Activated CD8-positive, alpha-beta memory T cell treated with anti-CD3 and anti-CD28 coated beads, Interleukin-2, amount 50 U/mL, for 24 hours (primary cell): ENCODE results near the gene SNX10.

Source experiments
- DNase-seq: peaks from one replicate; pipeline ENCODE4 v3.0.0-alpha.2; 2020; ENCODE audit errors: extremely low read depth

The SNX10 gene

DNA sequence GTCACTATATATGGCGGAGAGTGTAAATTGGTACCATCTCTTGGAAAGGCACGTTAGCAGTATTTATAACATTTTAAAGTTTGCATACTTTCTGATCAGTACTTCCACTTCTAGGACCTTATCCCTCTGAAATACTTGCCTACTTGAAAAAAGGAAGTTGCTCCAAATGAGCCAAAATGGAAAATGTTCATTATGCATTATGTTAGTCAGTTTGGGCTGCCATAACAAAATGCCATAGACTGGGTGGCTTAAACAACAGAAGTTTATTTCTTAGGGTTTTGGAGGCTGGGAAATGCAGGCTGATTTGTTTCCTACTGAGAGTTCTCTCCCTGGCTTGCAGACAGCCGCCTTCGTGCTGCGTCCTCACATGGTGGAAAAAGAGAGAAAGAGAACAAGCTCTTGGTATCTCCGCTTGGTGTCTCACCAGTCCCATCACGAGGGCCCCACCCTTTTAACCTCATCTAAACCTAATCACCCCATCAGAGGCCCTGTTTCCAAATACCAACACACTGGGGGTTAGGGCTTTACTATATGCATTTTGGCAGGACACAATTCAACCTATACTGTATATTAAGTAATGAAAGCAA, 6.9 kb downstream of the SNX10 start:
- DNase-seq, result no peak

DNA sequence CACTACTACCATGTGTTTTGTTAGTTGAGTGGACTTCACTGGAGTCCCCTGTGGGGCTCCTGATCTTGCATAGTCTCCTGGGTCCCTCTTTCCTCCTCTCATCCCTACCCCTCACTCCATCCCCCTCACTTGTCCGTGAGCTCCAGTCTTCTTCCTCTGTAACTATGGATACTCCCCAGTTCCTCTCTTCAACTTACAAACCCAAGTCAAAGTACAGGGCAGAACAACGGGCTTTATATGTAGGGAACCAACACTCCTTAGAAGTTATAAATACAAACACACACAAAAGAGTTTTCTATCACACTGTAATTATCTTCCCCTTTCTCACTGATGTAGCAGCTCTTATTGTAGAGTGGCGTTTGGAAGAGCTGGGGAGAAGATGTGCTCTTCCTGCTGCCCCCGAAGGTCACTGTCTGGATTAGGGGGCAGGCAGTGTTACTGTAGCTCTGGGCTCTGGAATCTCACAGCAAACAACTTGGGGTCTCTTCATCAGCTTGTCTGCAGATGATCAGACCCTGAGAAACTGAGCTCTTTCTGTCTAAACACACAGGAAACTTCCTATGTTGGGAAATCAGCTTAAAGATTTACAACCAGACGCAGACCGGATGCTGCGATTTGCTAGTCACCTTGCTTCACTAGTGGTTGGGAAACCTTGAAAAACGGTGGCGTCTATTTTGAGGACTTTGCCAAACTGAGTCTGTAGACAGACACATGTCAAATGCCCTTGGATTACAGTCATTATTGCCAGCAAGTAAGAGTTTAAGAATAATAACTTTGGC, 13.6 kb downstream of the SNX10 start:
- DNase-seq, result no peak

DNA sequence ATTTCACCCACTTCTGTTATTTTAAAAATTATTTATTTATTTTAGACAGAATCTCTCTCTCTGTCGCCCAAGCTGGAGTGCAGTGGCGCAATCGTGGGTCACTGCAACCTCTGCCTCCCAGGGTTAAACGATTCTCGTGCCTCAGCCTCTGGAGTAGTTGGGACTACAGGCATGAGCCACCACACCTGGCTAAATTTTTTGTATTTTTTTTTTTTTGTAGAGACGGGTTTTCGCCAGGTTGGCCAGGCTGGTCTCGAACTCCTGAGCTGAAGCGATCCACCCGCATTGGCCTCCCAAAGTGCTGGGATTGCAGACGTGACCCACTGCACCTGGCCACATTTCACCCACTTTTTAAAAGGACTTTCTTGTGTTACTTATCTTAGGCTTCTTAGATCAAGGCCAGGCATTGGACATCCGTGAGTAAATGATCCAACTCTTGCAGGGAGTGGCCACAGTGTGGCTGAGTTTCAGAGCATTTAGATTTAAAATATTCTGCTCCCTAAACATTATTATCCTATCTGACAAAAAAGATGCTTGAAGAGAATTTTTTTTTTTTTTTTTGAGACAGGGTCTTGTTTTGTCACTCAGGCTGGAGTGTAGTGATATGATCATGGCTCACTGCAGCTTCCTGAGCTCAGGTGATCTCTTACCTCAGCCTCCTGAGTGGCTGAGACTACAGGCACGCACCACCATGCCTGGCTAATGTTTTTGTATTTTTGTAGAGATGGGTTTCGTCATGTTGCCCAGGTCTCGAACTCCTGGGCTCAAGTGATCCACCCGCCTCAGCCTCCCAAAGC, 14.4 kb downstream of the SNX10 start:
- DNase-seq, result no peak

DNA sequence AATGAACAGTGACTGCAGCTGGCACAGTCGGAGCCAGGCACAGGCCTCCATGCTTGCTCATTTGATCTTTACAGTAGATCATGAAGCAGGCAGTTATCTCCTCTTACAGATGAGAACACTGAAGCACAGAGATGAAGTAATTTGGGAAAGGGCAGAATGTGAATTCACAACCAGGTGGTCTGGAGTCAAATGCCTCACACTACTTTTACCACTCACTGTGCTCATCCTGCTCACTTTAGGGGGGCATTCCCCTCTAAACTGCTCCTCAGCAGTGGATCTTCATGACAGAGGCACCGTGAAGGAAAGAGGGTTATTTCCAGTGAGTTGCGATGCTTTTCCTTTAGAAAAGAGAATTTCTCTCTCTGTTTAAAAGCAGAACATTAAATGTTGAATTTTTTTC, 15.1 kb downstream of the SNX10 start:
- DNase-seq, result no peak

DNA sequence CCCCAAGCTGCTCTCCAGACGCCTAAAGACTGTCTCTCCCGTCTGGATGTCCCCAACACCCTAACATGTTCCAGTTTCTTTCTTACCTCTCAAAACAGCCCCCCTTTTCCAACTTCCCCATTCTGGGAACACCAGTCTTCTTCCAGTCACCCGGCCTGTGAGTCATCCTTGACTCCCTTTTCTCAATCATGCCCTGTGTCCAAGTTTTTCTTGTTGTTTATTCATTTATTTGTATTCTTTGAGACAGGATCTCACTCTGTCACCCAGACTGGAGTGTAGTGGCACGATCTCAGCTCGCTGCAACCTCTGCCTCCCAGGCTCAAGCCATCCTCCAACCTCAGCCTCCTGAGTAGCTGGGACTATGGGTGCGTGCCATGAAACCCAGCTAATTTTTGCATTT, 15.6 kb downstream of the SNX10 start:
- no peak for DNase-seq

DNA sequence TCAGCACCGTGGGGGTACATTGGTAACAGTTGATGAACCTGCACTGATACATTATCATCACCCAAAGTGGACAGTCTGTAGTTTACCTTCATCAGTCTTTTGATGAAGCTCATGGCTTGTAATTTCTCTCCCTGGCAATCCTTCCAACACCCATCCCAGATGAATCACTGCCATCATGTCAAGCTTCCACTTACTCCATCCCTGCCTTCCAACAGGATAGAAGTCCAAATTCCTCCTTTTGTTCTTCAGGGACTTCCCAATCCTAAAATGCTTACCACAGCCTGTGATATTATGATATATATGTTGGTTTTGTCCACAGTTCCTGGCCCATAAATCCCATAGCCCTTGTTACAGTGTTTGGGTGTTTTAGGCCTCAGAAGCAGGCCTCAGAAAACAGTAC, 16.1 kb downstream of the SNX10 start:
- DNase-seq, result no peak

DNA sequence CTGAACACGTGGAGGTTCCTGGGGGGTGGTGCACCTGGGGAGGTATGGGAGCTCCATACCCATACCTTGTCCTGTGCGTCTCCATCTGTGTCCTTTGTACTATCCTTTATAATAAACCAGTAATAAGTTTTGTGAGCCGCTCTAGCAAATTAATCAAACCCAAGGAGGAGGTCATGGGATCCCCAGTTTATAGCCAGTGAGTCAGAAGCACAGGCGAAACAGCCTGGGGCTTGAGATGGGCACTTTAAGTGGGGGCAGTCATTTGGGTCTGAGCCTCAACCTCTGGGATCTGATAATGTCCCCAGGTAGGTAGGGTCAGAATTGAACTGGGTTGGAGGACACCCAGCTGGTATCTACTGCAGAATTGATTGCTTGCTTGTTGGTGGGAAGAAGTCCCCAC, 16.9 kb downstream of the SNX10 start:
- no peak for DNase-seq

DNA sequence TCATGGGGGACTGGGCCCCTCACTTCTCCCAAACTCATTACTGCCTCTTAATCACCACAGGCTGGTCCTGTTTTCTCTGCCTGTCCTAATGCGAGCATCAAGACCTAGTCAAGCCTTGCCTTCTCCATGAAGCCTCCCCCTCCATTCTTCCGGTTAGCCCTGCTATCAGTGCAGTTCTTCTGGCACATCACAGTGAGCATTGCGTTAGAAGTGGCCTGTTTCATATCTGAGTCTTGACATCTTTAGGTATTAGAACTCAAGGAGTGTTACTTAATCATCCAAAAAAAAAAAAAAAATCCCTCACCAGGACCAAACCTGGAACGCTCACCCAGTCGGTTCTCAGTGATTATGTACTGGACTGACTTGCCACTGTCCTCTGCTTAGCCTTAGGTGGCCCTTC, 17.4 kb downstream of the SNX10 start:
- DNase-seq, result no peak

DNA sequence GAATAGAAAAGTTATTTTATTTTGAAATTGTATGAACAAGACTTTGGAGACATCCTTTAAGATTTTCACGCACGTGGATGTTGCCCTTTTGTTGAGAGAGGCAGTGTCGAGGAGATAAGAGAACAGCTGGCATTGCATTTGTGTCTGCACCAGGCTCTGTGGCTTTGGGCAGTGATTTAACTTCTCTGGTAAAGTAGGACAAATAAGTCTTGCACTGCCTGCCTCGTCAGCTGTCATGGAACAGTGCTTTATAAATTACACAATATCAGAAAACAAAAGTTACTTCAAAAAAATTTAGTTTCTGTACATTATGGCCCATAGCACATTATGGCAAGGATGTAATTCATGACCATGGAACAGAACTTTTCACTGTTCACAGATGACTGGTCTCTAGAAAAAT, 20.1 kb downstream of the SNX10 start:
- no peak for DNase-seq

DNA sequence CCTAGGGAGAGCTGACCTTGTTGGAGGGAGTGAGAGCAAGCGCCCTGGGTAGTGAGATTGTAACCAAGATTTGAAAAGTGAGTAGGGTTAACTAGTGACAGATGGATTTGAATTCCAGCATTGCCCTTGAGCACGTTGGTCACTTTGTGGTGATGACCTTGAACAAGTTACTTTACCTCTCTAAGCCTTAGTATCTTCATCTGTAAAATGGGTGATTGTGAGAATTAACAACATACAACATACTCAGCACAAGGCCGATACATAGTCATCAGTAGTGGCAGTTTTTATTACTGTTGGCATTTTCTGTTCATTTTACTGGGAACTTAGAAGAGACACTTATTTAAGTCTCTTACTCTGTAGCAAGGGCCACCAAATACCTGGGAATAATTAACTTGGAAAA, 25.5 kb downstream of the SNX10 start:
- no peak for DNase-seq

DNA sequence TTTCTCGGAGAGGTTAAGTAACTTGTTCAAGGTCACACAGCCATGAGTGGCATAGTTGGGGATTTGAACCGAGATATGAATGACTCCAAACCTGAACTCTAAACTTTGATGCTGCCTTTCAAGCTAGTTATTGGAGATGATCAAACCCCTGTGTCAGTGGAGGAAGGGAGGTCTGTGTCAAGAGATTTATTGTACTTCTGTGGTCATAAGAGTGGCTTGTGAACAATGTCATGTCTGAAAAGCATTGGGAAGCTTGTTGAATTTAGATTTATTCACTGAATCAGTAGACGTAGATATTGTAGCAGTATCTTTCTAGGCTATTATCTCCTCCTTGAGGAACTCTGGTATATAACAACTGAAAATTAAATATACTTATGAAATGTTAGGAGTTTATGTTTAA, 27.3 kb downstream of the SNX10 start:
- DNase-seq, result no peak

DNA sequence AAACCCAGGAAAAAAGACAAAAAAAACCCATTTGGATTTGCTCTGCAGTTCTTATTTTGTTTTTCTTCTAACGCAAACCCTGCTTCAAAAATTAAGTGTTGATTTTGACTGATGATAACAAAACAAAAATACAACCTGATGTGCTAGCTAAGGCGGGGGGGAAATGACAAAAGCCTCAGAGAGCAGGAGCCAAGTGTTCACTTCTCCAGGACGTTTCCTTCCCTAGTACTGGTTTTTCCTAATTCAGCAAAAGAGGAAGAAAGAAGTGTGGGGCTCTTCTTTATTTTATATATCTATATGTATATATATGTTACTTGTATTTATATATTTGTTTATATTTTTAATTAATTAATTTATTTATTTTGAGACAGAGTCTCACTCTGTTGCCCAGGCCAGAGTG, 28.0 kb downstream of the SNX10 start:
- DNase-seq, result no peak

DNA sequence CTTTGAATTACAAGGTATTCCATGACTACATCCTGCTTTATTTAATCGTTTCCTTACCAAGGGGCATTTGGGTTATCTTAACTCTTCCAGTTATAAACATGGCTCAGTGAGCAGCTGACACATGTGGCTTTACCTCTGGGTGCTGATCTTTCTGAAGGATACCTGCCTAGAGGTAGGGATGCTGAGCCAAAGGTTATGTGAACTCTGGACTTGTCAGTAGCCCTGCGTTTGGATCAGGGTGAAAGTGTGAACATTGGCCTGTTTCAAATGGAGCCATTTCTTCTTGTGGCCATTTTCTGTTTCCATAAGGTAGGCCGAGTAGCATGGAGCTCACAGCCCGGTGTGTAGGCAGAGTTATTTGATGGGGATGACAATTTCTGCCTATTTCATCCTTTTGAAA, 29.2 kb downstream of the SNX10 start:
- DNase-seq, result no peak

DNA sequence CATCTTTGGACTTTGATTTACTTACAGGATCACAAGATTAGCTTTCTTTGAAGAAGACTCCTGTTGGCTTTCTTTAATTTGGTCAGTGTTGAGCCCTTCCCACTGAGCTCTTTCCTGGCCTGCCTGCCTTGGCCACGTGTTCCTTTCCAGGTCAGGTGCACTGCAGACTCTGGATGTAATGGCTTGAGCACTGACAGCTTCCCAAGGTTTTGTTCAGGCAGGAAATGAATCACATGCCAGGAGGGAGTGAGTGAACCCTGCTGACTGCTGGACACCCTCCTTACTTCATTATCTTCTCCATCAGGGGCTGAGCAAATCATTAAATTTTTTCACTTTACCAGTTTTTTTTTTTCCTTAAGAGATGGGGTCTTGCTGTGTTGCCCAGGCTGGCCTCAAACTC, 29.8 kb downstream of the SNX10 start:
- DNase-seq, result no peak

DNA sequence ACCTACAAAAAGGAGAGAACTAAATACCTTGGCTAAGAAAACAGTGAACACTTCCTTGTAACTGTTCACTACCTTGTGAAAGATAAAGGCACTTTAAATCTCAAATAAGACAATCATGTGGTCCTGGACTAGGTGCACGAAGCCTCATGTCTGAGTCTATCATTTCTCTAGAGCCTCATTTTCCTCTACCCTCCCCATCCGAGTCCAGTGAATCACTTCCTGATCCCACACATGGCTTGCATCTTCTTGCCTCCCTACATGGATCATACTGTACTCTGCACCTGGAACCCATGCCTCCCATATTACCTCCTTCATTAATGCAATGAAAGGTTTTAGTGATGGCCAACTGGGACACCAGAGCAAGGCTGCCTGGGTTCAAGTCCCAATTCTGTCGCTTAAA, 34.5 kb downstream of the SNX10 start:
- no peak for DNase-seq

DNA sequence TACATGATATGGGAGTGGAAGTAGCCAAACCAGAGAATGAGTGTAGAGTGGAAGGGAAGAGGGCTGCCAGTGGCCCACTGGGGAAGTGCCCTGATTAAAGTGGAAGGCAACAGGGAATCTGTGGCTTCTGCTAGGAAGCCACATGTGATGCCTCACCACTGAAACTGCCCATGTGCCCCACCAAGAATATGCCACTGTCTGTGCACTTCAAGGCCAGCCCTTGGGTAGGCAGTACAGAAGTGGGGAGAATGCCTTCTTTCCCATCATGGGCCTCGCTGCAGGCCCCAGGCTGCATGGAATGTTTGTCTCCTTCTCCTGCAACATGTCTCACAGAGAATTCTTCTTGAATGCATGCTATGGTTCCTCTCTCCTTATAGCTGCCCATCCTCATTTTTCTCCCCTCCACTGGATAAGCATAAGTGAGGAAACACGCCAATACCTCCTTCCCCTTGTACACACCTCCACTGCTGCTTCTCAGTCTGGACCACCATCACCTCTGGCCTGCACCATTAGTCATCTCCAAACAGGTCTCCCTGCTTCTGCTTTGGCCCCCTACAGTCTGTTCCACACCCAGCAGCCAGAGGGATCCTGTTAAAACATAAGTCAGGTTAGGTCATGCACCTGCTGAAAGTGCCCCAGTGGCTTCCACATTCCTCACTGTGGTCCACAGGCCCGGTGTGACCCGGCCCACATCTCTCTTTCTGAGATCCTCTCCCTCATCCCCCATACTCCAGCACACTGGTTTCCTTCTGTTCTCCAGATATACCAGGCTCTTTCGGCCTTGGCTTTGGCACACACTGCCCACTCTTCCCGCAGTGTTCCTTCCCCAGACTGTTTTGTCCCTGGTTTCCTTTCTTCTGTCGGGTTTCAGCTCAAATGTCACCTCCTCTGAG, 37.1 kb downstream of the SNX10 start:
- no peak for DNase-seq

DNA sequence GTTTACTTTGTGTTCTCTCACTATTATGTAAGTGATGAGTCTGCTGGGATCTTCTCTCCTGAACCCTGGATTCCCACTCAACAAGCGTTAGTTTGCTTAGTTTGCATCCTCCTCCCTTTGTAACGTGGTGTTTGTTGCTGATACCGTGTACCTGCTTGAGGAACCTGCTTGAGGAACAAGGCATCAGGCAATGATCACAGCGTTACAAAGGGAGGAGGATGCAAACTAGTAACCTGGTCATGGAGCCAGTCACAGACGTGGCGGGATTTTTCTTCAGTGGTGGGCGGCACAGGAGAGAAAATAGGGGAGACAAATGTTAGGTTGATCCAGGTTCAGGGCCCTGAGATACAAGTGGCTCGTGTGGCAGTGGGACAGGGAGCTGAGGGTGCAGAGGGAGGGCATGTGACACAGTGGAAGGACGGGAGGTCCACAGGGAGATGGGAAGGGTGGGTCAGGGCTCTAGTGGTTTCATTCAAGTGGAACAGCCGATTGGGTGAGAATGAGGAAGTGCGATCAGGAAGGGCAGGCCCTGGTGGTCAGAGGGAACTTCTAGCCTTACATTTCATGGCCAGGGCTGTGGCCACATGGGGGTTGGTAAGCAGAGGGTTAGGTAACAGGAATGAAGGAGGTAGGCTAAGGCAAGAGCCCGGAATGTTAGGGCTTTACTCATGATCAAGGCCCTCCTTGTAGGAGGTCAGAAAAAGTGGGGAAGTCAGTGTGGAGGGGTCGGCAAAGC, 38.0 kb downstream of the SNX10 start:
- DNase-seq, result no peak

DNA sequence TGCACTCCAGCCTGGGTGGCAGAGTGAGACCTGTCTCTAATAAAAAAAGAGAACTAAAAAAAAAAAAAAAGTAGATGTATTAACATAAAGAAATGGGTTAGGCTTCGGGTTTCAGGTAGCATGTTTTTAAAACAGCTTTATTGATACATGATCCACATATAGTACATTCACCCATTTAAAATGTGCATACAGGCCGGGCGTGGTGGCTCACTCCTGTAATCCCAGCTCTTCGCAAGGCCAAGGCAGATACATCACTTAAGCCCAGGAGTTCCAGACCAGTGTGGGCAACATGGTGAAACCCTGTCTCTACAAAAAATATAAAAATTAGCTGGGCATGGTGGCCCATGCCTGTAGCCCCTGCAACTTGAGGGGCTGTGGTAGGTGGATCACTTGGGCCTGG, 39.5 kb downstream of the SNX10 start:
- DNase-seq, result no peak

DNA sequence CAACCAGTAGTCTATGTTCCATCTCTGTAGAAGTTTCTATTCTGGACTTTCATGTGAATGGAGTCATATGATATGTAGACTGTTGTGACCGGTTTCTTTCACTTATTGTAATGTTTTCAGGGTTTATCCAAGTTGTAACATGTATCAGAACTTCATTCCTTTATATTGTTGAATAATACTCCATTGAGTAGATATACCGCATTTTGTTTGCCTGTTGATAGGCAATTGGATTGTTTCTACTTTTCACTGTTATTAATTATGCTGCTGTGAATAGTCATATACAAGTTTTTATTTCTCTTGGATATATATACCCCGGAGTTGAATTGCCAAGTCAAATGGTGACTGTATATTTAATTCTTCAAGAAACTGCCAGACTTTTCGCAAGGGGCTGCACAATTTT, 40.1 kb downstream of the SNX10 start:
- no peak for DNase-seq

DNA sequence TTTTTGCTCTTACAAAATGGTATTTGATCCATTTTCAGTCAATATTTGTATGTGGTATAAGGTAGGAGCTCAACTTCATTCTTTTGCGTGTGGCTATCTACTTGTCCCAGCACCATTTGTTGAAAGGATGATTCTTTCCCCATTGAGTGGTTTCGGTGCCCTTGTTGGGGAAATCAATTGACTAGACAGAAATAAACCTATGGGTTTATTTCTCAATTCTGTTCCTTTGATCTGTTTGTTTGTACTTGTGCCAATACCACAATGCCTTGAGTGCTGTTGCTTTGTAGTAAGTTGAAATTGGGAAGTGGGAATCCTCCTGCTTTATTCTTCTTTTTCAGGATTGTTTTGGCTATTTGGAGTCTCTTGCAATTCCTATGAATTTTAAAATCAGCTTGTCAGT, 41.0 kb downstream of the SNX10 start:
- DNase-seq, result no peak

DNA sequence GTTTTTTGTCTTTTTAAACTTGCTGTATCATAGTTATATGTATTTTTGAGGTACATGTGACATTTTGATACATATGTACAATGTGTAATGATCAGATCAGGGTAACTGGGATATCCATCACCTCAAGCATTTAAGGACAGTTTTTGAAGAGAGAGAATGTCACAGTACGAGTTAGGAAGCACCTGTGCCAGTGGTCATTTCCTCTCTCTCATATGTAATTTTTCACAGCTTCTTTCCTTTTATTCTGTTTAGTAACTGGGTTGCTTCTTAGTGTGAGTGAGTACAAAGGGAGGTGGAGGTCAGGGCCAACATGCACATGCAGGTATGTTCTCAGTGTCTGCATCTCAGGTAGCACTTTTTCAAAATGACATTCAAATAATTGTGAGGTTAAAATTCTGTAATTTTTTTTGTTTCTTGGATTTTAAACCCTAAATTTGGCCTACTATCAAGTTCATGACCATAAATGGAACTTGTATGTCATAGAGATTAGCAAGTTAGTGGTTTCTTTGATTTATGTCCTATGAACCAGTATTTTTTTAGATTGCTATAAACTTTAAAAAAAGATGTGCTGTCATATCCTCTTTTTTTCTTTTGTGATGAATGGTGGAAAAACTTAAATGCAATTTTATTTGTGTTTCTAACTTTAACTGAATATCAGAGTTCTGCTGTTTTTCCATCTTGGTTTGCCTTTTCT, 42.7 kb downstream of the SNX10 start:
- no peak for DNase-seq
